Fibroblast of skin of abdomen (primary cell): ENCODE measurements around the gene C1QTNF9.
"Not testable (repeated sequence)": the region's sequence is repeated elsewhere in the genome, so short reads cannot be mapped to it uniquely, and the experiment has no call there.

ENCODE experiments used
- DNase-seq: peaks from one replicate; pipeline ENCODE4 v3.0.0-alpha.2; 2013

C1QTNF9 gene

GRCh38 chr13:24323036-24323738 is 13.8 kb downstream of the C1QTNF9 start:
- no peak for DNase-seq

GRCh38 chr13:24323739-24324075 is 14.3 kb downstream of the C1QTNF9 start:
- no peak for DNase-seq

- not testable (repeated sequence) for DNase-seq
Observed at GRCh38 chr13:24327598-24327997, 18.2 kb downstream of the C1QTNF9 start.

- DNase-seq: no peak
Observed at GRCh38 chr13:24328145-24328544, 18.8 kb downstream of the C1QTNF9 start.

GRCh38 chr13:24338721-24339120 is 29.3 kb downstream of the C1QTNF9 start:
- DNase-seq: no peak

- DNase-seq: no peak
Observed at GRCh38 chr13:24339937-24340607, 30.7 kb downstream of the C1QTNF9 start.

GRCh38 chr13:24340608-24340955 is 31.2 kb downstream of the C1QTNF9 start:
- no peak for DNase-seq

GRCh38 chr13:24341439-24341838 is 32.1 kb downstream of the C1QTNF9 start:
- peak; percentile 59 for DNase-seq

- no peak for DNase-seq
Observed at GRCh38 chr13:24348385-24348784, 39.0 kb downstream of the C1QTNF9 start.

- DNase-seq: no peak
Observed at GRCh38 chr13:24348797-24349515, 39.6 kb downstream of the C1QTNF9 start.

- DNase-seq: not testable (repeated sequence)
Observed at GRCh38 chr13:24349778-24350664, 40.6 kb downstream of the C1QTNF9 start.

- DNase-seq: no peak
Observed at GRCh38 chr13:24351423-24351822, 42.0 kb downstream of the C1QTNF9 start.

- DNase-seq: no peak
Observed at GRCh38 chr13:24353736-24354135, 44.4 kb downstream of the C1QTNF9 start.

GRCh38 chr13:24355103-24355502 is 45.7 kb downstream of the C1QTNF9 start:
- no peak for DNase-seq

GRCh38 chr13:24356270-24356669 is 46.9 kb downstream of the C1QTNF9 start:
- no peak for DNase-seq

- DNase-seq: no peak
Observed at GRCh38 chr13:24356837-24357236, 47.5 kb downstream of the C1QTNF9 start.

- no peak for DNase-seq
Observed at GRCh38 chr13:24357756-24358155, 48.4 kb downstream of the C1QTNF9 start.

GRCh38 chr13:24358836-24359235 is 49.5 kb downstream of the C1QTNF9 start:
- not testable (repeated sequence) for DNase-seq

GRCh38 chr13:24359252-24359651 is 49.9 kb downstream of the C1QTNF9 start:
- DNase-seq: not testable (repeated sequence)

- no peak for DNase-seq
Observed at GRCh38 chr13:24360106-24360505, 50.7 kb downstream of the C1QTNF9 start.

GRCh38 chr13:24361113-24361512 is 51.7 kb downstream of the C1QTNF9 start:
- DNase-seq: no peak

GRCh38 chr13:24361852-24362366 is 52.5 kb downstream of the C1QTNF9 start:
- no peak for DNase-seq
